ENCODE results near the gene ZBTB20.

Gene ZBTB20

GRCh38 chr3:114554731-114555130 is 592.4 kb downstream of the ZBTB20 start:
- in situ Hi-C loops (cut with MboI; ENCODE audit: low sequenced_read_pairs), result no loop called here

GRCh38 chr3:114553949-114554593 is 593.0 kb downstream of the ZBTB20 start:
- in situ Hi-C loops (cut with MboI; ENCODE audit: low sequenced_read_pairs), result no loop called here

GRCh38 chr3:114552527-114552812 is 594.6 kb downstream of the ZBTB20 start:
- in situ Hi-C loops (cut with MboI; ENCODE audit: low sequenced_read_pairs), result no loop called here

GRCh38 chr3:114551770-114552526 is 595.1 kb downstream of the ZBTB20 start:
- in situ Hi-C loops (cut with MboI; ENCODE audit: low sequenced_read_pairs), result no loop called here

GRCh38 chr3:114550165-114550564 is 596.9 kb downstream of the ZBTB20 start:
- in situ Hi-C loops (cut with MboI; ENCODE audit: low sequenced_read_pairs), result no loop called here

GRCh38 chr3:114545193-114545592 is 601.9 kb downstream of the ZBTB20 start:
- in situ Hi-C loops (cut with MboI; ENCODE audit: low sequenced_read_pairs), result no loop called here

- in situ Hi-C loops (cut with MboI; ENCODE audit: low sequenced_read_pairs), result no loop called here
Measured at GRCh38 chr3:114542359-114542758, 604.7 kb downstream of the ZBTB20 start.

GRCh38 chr3:114539525-114539924 is 607.6 kb downstream of the ZBTB20 start:
- in situ Hi-C loops (cut with MboI; ENCODE audit: low sequenced_read_pairs), result no loop called here

- in situ Hi-C loops (cut with MboI; ENCODE audit: low sequenced_read_pairs), result no loop called here
Measured at GRCh38 chr3:114538211-114538610, 608.9 kb downstream of the ZBTB20 start.

- in situ Hi-C loops (cut with MboI; ENCODE audit: low sequenced_read_pairs), result no loop called here
Measured at GRCh38 chr3:114528517-114528916, 618.6 kb downstream of the ZBTB20 start.

GRCh38 chr3:114527036-114527644 is 619.9 kb downstream of the ZBTB20 start:
- in situ Hi-C loops (cut with MboI; ENCODE audit: low sequenced_read_pairs), result no loop called here

- in situ Hi-C loops (cut with MboI; ENCODE audit: low sequenced_read_pairs), result no loop called here
Measured at GRCh38 chr3:114525278-114525677, 621.8 kb downstream of the ZBTB20 start.

- in situ Hi-C loops (cut with MboI; ENCODE audit: low sequenced_read_pairs), result no loop called here
Measured at GRCh38 chr3:114519415-114519814, 627.7 kb downstream of the ZBTB20 start.

GRCh38 chr3:114518206-114518808 is 628.8 kb downstream of the ZBTB20 start:
- in situ Hi-C loops (cut with MboI; ENCODE audit: low sequenced_read_pairs), result no loop called here

- in situ Hi-C loops (cut with MboI; ENCODE audit: low sequenced_read_pairs), result no loop called here
Measured at GRCh38 chr3:114510201-114510600, 636.9 kb downstream of the ZBTB20 start.

- in situ Hi-C loops (cut with MboI; ENCODE audit: low sequenced_read_pairs), result no loop called here
Measured at GRCh38 chr3:114509756-114510155, 637.3 kb downstream of the ZBTB20 start.

- in situ Hi-C loops (cut with MboI; ENCODE audit: low sequenced_read_pairs), result no loop called here
Measured at GRCh38 chr3:114508976-114509375, 638.1 kb downstream of the ZBTB20 start.

- in situ Hi-C loops (cut with MboI; ENCODE audit: low sequenced_read_pairs), result no loop called here
Measured at GRCh38 chr3:114508208-114508607, 638.9 kb downstream of the ZBTB20 start.

- in situ Hi-C loops (cut with MboI; ENCODE audit: low sequenced_read_pairs), result no loop called here
Measured at GRCh38 chr3:114506591-114507300, 640.3 kb downstream of the ZBTB20 start.

- in situ Hi-C loops (cut with MboI; ENCODE audit: low sequenced_read_pairs), result no loop called here
Measured at GRCh38 chr3:114504941-114505628, 642.0 kb downstream of the ZBTB20 start.

- in situ Hi-C loops (cut with MboI; ENCODE audit: low sequenced_read_pairs), result no loop called here
Measured at GRCh38 chr3:114502204-114502603, 644.9 kb downstream of the ZBTB20 start.

Measured in HL-60/S4 (cell line).